Activated T-cell treated with anti-CD3 and anti-CD28 coated beads for 1 hour (primary cell): ENCODE results near the gene RHNO1.

Experiments used
- DNase-seq: peaks from one replicate; pipeline ENCODE4 v3.0.0-alpha.2; 2020; ENCODE audit warnings: low read depth

RHNO1 gene

DNA sequence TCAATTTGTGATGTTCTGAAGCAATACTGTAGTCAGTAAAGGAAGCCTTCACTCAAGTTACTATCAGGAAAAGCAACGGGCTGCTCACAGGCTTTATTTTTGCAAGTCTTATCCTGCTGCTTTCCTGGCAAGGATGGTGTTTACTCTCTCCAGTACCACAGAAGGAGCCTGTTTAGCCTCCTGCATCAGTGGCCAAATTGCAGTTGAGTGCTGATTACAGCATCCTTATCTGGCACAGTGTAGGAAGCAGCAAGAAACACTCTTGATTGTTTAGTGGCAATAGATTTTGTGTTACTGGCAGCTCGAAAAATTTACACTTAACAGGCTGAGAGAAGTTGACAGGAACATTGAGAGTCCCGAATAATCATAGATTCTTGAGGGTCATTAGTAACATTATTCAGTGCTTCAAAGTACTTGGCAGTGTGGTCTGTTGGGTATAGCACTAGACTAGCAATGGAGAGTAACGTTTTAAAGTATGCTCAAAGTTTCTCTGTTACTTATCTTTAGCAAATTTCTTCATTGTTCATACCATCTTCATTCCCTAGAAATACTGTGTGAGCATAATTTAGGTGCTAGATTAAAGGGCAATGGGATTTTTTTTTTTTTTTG lies 25.4 kb downstream of the RHNO1 start:
- DNase-seq, result no peak

DNA sequence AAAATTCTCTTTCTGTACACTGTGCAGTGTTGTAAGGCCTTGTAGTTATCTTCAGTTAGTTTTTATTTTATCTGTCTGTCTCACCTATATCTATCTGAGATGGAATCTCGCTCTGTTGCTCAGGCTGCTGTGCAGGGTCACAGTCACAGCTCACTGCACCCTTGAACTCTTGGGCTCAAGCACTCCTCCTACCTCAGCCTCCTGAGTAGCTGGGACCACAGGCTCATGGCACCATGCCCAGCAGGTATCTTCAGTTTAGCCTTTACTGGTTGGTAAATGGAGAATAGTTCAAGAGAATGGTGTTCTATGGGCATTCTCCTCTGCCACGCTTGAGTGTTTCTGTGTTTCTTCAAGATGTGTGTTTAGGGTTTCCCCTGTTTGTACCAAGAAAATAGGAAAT lies 27.2 kb downstream of the RHNO1 start:
- DNase-seq, result no peak

DNA sequence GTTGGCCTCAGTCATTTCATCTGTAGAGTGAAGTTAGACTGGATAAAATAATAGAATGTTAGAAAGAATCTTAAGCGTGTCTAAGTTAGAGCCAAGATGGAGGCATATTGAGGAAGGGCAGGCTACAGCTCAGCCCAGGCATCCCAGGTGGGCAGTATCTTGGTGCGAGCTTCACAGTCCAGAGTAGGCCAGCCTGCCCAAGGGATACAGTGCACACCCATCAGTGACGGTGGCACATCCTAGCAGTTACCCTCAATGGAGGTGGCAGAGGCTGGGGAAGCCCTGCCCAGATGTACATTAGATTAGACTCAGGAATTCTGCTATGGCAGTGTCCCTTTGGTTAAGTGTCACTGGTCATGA lies 35.2 kb downstream of the RHNO1 start:
- no peak for DNase-seq

DNA sequence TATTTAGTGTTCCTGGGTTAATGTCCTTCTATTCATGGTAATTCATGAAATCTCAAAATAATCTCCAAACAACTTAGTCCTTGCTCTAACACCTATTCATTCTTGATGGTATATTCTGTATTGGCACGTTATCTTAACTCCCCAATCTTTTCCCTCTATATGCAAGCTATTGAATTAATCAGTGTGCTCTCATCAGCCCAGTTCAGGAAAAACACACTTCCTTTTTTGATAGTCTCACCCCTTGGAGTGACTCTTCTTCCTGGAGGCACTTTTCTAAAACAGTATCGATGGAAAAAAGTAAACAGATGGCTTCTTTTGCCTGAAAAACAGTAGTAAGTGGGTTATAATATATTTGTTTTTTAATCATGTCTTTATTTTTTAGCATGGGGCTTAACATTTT lies 42.2 kb downstream of the RHNO1 start:
- no peak for DNase-seq

DNA sequence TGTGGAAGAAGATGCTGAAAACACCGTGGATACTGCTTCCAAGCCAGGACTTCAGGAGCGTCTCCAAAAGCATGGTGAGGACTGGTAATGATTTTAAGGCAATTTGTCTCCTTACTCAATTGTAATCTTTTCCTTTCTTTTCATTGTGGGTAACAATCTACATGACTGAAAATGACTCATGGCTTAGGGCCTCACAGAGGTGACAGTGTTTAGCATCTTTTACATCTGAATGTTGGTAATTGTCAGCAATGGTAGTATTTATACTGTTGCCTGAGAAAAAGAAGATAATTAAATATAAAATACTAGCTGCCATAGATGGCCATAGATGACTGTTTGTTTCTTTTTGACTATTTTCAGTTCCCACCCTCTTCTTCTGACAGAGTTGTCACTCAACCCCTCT lies 45.3 kb downstream of the RHNO1 start:
- DNase-seq, result no peak

DNA sequence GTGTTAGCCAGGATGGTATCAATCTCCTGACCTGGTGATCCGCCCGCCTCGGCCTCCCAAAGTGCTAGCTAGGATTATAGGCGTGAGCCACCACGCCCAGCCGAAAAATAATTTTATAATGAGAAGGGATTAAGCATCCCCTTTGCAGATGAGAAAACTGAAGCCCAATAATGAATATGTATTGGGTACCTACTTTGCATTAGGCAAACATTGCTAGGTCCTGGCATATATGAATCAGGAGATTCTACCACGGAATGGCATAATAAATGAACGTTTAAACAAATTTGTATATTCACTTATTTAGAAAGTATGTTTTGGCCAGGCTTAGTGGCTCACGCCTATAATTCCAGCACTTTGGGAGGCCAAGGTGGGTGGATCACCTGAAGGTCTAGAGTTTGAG lies 46.0 kb downstream of the RHNO1 start:
- no peak for DNase-seq

DNA sequence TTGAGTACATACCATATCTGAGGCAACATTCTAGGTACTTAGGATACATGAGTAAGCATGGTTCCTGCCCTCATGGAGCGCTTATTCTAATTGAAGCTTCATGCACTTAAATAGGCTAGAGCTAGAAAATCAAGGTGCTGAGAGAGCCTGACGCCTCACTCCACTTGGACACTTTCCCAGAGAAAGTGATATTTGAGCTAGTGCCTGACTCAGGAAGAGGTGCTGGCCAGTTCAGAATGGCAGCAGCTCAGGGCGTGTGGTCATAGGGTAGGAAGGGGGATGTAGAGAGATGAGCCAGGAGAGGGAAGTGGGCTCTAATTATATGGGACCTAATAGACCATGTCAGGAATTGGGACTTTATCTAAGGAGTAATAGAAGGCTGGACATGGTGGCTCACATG lies 47.0 kb downstream of the RHNO1 start:
- no peak for DNase-seq

DNA sequence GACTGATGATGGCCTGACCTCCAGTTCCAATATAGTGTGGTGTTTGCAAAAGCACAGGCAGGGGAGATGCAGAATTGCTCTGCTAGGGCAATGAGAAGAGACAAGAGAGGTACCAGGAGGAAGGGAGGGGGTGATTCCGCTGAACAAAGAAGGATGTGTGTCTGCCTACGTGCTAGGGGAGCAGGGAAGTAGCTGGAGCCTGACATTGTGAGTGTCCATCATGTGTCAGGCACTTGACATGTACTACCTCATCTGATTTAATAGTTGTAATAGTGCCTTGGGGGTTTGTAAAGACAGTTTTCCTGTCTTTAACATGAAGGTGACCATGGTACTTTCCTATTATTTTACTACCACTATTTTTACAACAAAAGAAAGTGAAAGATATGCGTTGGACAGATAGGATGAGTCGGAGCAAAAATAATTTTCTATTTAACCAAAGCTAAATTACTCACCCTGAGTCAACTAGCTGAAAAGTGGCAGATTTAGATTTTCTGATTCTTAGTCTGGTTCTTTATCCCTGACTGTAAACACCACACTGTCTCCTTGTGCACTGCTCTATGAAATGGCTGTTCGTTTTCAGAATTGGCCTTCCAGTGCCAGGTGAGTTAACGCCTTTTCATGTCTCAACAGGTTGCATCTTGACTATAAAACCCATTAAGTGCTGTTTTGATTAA lies 48.4 kb downstream of the RHNO1 start:
- DNase-seq, result no peak

DNA sequence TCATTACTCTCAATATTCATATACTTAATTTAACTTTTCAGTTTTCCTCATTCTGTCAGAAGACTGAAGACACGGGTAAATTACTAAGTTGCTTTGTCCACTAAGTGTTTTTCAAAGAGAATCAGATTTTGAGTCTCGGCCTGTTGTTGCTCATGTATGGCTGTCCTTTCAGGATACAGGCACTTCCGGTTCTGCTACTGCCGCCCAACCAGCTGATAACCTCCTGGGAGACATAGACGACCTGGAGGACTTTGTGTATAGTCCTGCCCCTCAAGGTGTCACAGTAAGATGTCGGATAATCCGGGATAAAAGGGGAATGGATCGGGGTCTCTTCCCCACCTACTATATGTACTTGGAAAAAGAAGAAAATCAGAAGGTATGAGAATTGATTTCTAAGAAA lies 53.8 kb downstream of the RHNO1 start:
- DNase-seq, result no peak

DNA sequence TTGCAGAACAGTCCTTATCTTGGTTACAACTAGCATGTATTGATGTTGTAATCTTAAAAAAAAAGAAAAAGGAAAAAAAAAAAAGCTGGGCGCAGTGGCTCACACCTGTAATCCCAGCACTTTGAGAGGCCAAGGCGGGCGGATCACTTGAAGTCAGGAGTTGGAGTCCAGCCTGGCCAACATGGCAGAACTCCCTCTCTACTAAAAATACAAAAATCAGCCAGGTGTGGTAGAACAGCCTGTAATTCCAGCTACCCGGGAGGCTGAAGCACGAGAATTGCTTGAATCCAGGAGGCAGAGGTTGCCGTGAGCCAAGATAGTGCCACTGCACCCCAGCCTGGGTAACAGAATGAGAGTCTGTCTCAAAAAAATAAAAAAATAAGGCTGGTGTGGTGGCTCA lies 56.6 kb downstream of the RHNO1 start:
- DNase-seq, result no peak

DNA sequence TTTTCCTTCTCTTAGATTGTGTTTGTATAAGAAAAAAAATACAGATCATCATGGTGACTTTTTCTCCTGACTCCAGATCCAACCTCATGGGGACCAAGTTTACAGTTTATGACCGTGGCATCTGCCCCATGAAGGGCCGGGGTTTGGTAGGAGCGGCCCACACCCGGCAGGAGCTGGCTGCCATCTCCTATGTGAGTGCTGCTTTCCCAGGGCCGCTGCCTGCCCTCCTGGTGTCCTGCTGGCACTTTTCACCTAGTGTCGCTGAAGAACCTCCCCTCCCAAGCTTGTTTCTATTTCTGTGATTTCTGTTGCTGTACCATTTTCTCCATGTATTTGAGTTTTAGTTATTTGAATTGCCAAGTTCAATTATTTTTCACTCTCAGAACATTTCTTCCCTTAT lies 57.3 kb downstream of the RHNO1 start:
- no peak for DNase-seq

DNA sequence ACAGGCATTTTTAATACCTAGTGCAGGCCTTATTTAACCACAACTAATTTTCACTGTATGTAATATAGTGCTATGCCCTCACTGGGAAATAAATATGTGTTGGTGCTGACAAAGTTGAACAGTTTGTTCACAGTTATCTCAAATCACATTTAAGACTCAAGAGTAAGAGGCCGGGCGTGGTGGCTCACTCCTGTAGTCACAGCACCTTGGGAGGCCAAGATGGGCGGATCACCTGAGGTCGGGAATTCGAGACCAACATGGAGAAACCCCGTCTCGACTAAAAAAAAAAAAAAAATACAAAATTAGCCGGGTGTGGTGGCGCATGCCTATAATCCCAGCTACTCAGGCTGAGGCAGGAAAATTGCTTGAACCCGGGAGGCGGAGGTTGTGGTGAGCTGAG lies 59.3 kb downstream of the RHNO1 start:
- no peak for DNase-seq

DNA sequence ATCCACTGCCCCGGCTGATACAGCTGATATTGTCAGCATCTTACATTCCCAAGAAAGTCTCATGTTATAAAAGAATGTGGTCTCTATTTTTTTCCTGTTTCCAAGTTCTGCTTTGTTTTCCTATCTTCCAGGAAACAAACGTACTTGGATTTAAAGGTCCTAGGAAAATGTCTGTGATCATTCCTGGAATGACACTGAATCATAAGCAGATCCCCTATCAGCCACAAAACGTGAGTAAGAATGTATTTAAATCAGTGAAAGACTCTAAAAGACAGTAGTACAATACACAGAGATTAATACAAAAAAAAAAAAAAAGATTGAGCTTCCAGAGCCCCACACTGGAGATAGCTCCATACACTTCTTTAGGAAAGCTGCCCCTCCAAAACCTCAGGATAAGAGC lies 60.5 kb downstream of the RHNO1 start:
- no peak for DNase-seq
